Upper lobe of right lung (tissue), 1 donor: Measurements from ENCODE around the gene CELSR1. TPM values are rescaled to one million over a fixed set of nuclear protein-coding genes. Genes with fewer than 3 reads are reported as not detected.

Experiments
- ATAC-seq: fragments of 200-7000 bp; cut with Tn5 transposase; one replicate; pipeline ENCODE4 v1.9.1; 2020; ENCODE audit warnings: mild to moderate bottlenecking, moderate library complexity
- DNase-seq: peaks from one replicate; pipeline ENCODE4 v3.0.0-alpha.2; 2020
- H3K27ac ChIP-seq: fragments of 200-600 bp; one replicate; pipeline ENCODE4 v1.8.0; 2022
- H3K27me3 ChIP-seq: fragments of 200-600 bp; one replicate; pipeline ENCODE4 v1.8.0; 2022; ENCODE audit warnings: mild to moderate bottlenecking
- H3K36me3 ChIP-seq: fragments of 200-600 bp; one replicate; pipeline ENCODE4 v1.8.0; 2022
- H3K4me1 ChIP-seq: fragments of 200-600 bp; one replicate; pipeline ENCODE4 v1.8.0; 2022
- H3K4me3 ChIP-seq: fragments of 200-600 bp; one replicate; pipeline ENCODE4 v1.8.0; 2022; ENCODE audit warnings: mild to moderate bottlenecking
- H3K9me3 ChIP-seq: fragments of 200-600 bp; one replicate; pipeline ENCODE4 v1.8.0; 2022
- CTCF ChIP-seq: fragments of 200-600 bp; IDR thresholded peaks from one replicate; pipeline ENCODE4 v1.8.0; 2022; ENCODE audit warnings: antibody characterized with exemption
- intact Hi-C: fragments of 100-400 bp; cut with DNase I; formaldehyde crosslinking; loops from one replicate; pipeline ENCODE4 v1.11.0; 2022
- total RNA-seq: library from RNA; stranded (reverse); fragmentation: NEBNext Ultra II Directional; extraction: Animal tissue kit (Norgen Biotek cat#: 25700); gene quantifications from one replicate; pipeline ENCODE4 v1.2.1, GENCODE V29; 2021
- donor health status: DM: no; HTN: yes; CAD: no; lungs with severe emphysema.

Gene CELSR1
- total RNA-seq, 1 donor from 2014 or later, result 53.5 TPM

GRCh38 chr22:46451741-46452140 is 85.7 kb downstream of the CELSR1 start:
- Histone ChIP-seq H3K9me3 (no peaks in the 10 kb centered on the region), H3K27me3 (no peaks in the 10 kb centered on the region), H3K27ac (no peak overlapping the region), H3K4me1 (peaks cover 21% of the 10 kb centered on the region), H3K36me3 (no peaks in the 10 kb centered on the region), H3K4me3 (no peak overlapping the region)
- TF ChIP-seq CTCF, result no peak
- DNase-seq (no peak), ATAC-seq (no peak)
- intact Hi-C loops, result no loop called here

- DNase-seq (no peak), ATAC-seq (peak; percentile 25)
- no peak for TF ChIP-seq CTCF
- peaks cover 21% of the 10 kb centered on the region for H3K4me1 ChIP-seq
- H3K36me3 ChIP-seq, result no peaks in the 10 kb centered on the region
- H3K27me3 ChIP-seq, result no peaks in the 10 kb centered on the region
- H3K27ac ChIP-seq, result peak overlapping the region; percentile 47
- H3K9me3 ChIP-seq, result no peaks in the 10 kb centered on the region
- intact Hi-C loops, result no loop called here
- no peak overlapping the region for H3K4me3 ChIP-seq
Observed at GRCh38 chr22:46450931-46451561, 86.4 kb downstream of the CELSR1 start.

GRCh38 chr22:46449974-46450745 is 87.3 kb downstream of the CELSR1 start:
- TF ChIP-seq CTCF, result no peak
- H3K4me1 ChIP-seq, result peaks cover 21% of the 10 kb centered on the region
- no peaks in the 10 kb centered on the region for H3K27me3 ChIP-seq
- no peaks in the 10 kb centered on the region for H3K36me3 ChIP-seq
- no peak for ATAC-seq
- no peak overlapping the region for H3K4me3 ChIP-seq
- no peak overlapping the region for H3K27ac ChIP-seq
- intact Hi-C loops, result no loop called here
- H3K9me3 ChIP-seq, result no peaks in the 10 kb centered on the region
- no peak for DNase-seq

GRCh38 chr22:46449116-46449691 is 88.2 kb downstream of the CELSR1 start:
- DNase-seq (no peak), ATAC-seq (no peak)
- Histone ChIP-seq H3K36me3 (no peaks in the 10 kb centered on the region), H3K4me3 (no peak overlapping the region), H3K9me3 (no peaks in the 10 kb centered on the region), H3K27ac (no peak overlapping the region), H3K4me1 (peaks cover 22% of the 10 kb centered on the region), H3K27me3 (no peaks in the 10 kb centered on the region)
- intact Hi-C loops, result no loop called here
- no peak for TF ChIP-seq CTCF

- no peaks in the 10 kb centered on the region for H3K9me3 ChIP-seq
- H3K27me3 ChIP-seq, result no peaks in the 10 kb centered on the region
- no peaks in the 10 kb centered on the region for H3K36me3 ChIP-seq
- DNase-seq (no peak), ATAC-seq (peak; percentile 46)
- no peak overlapping the region for H3K4me3 ChIP-seq
- H3K27ac ChIP-seq, result peak overlapping the region; percentile 68
- no peak for TF ChIP-seq CTCF
- H3K4me1 ChIP-seq, result peaks cover 21% of the 10 kb centered on the region
- intact Hi-C loops, result no loop called here
Observed at GRCh38 chr22:46448333-46448732, 89.1 kb downstream of the CELSR1 start.
